K562 (cell line): ENCODE measurements around the gene ABAT. TPM values are rescaled to one million over a fixed set of nuclear protein-coding genes. Genes with fewer than 3 reads are reported as not detected.
A peak's percentile ranks its signal among the peaks of the same experiment; 100 is the strongest.

ENCODE experiments used
- CCNT2 ChIP-seq: IDR thresholded peaks from 2 replicates; pipeline ENCODE4 v1.6.1; 2011; ENCODE audit warnings: borderline replicate concordance, low read depth, mild to moderate bottlenecking, moderate library complexity, mixed read lengths, low read length; ENCODE audit not compliant: insufficient read length; ENCODE audit errors: extremely low read depth
- CREB1 ChIP-seq, 2 experiments: sonication (generic) in 1 of 2; formaldehyde crosslinking in 1 of 2; IDR thresholded peaks; 2 replicates each; pipeline versions ENCODE4 v1.6.1 to v1.8.0; 2012 to 2022; ENCODE audit warnings: inconsistent platforms in 1 of 2, mild to moderate bottlenecking in 1 of 2, missing genetic modification reagents in 1 of 2, moderate library complexity in 1 of 2
- EZH2 ChIP-seq: IDR thresholded peaks from 2 replicates; pipeline ENCODE4 v1.6.1; 2012; ENCODE audit warnings: low read depth, mild to moderate bottlenecking, inconsistent platforms, low read length, borderline replicate concordance
- FOXK2 ChIP-seq, 2 experiments: fragments of 450-650 bp; IDR thresholded peaks in 1 of 2; conservative IDR thresholded peaks in 1 of 2; 2 replicates each; pipeline ENCODE4 v1.6.1; 2016; ENCODE audit warnings: low read depth in 2 of 2, mild to moderate bottlenecking in 1 of 2
- HSF4 ChIP-seq: fragments of 250-450 bp; sonication (Bioruptor Pico); IDR thresholded peaks from 2 replicates; pipeline ENCODE4 v2.1.2; 2022; ENCODE audit warnings: mild to moderate bottlenecking, moderate library complexity, borderline replicate concordance
- MAFF ChIP-seq: IDR thresholded peaks from 2 replicates; pipeline ENCODE4 v1.6.1; 2012; ENCODE audit warnings: low read length, improper control_type of control experiment
- PCBP1 ChIP-seq: fragments of 200-400 bp; formaldehyde crosslinking; IDR thresholded peaks from 2 replicates; pipeline ENCODE4 v1.6.1; 2018; ENCODE audit warnings: mild to moderate bottlenecking, low read depth, low read length; ENCODE audit not compliant: poor library complexity, severe bottlenecking
- RB1 ChIP-seq: fragments of 450-650 bp; IDR thresholded peaks from 2 replicates; pipeline ENCODE4 v1.6.1; 2017; ENCODE audit warnings: low read depth, mild to moderate bottlenecking
- RBBP5 ChIP-seq: fragments of 200-600 bp; sonication (generic); IDR thresholded peaks from 2 replicates; pipeline ENCODE4 v1.6.1; 2012; ENCODE audit warnings: borderline replicate concordance, mild to moderate bottlenecking, low read length, control low read depth, inconsistent platforms; ENCODE audit not compliant: insufficient read depth, poor library complexity, severe bottlenecking
- RNF2 ChIP-seq: sonication (generic); IDR thresholded peaks from 2 replicates; pipeline ENCODE4 v1.6.1; 2016
- SIX5 ChIP-seq, 2 experiments: IDR thresholded peaks; 2 replicates each; pipeline ENCODE4 v1.6.1; 2011; ENCODE audit warnings: low read length in 2 of 2, borderline replicate concordance in 1 of 2, low read depth in 1 of 2, mild to moderate bottlenecking in 1 of 2, moderate library complexity in 1 of 2; ENCODE audit not compliant: insufficient read depth in 1 of 2
- SP1 ChIP-seq: sonication (generic); formaldehyde crosslinking; IDR thresholded peaks from 2 replicates; pipeline ENCODE4 v1.8.1; 2022; ENCODE audit warnings: mild to moderate bottlenecking, missing genetic modification reagents
- ZFX ChIP-seq: sonication (generic); formaldehyde crosslinking; IDR thresholded peaks from 2 replicates; pipeline ENCODE4 v1.8.0; 2022; ENCODE audit warnings: mild to moderate bottlenecking, missing genetic modification reagents, moderate library complexity
- ZNF165 ChIP-seq: fragments of 250-450 bp; sonication (Bioruptor Pico); IDR thresholded peaks from 2 replicates; pipeline ENCODE4 v1.4.0; 2020; ENCODE audit warnings: borderline replicate concordance
- ZNF316 ChIP-seq: fragments of 450-650 bp; IDR thresholded peaks from 2 replicates; pipeline ENCODE4 v1.6.1; 2016
- polyA plus RNA-seq, 8 experiments: library from polyadenylated mRNA; depleted of rRNA in 4 of 8; stranded (reverse) in 5 of 8; unstranded in 3 of 8; fragments of >200 nt; fragmentation: Nextera tagmentation in 2 of 8; fragmentation: Illumina TruSeq in 1 of 8; extraction: Ambion mirVana in 2 of 8; extraction: Trizol in 1 of 8; gene quantifications; 2 replicates each; pipeline versions ENCODE4 v1.2.1 to v1.2.3, GENCODE V29; 2011 to 2014; ENCODE audit warnings: inconsistent platforms in 1 of 8, missing spikeins in 1 of 8
- total RNA-seq, 7 experiments: library from RNA; depleted of rRNA in 6 of 7; stranded (reverse); fragments of >200 nt in 6 of 7; fragmentation: Illumina TruSeq in 2 of 7; extraction: Trizol in 2 of 7; gene quantifications; 2 replicates each; pipeline versions ENCODE4 v1.2.1 to v1.2.3, GENCODE V29; 2011 to 2021; ENCODE audit warnings: low replicate concordance in 1 of 7
- TF ChIP-seq, protein P1 (sequence below): sonication (generic); formaldehyde crosslinking; IDR thresholded peaks from 2 replicates; pipeline ENCODE4 v1.8.0; 2022; ENCODE audit warnings: mild to moderate bottlenecking, missing genetic modification reagents
- TF ChIP-seq, protein P2 (sequence below): fragments of 450-650 bp; formaldehyde crosslinking; IDR thresholded peaks from 2 replicates; pipeline ENCODE4 v1.4.0; 2020; ENCODE audit warnings: mild to moderate bottlenecking
- TF ChIP-seq, protein P3 (sequence below): sonication (generic); formaldehyde crosslinking; IDR thresholded peaks from 2 replicates; pipeline ENCODE4 v1.8.0; 2022; ENCODE audit warnings: mild to moderate bottlenecking, missing genetic modification reagents
- TF ChIP-seq, protein P4 (sequence below): IDR thresholded peaks from 2 replicates; pipeline ENCODE4 v1.6.1; 2014; ENCODE audit warnings: antibody characterized with exemption

ABAT gene
- total and polyA plus RNA-seq, 9 of the 15 experiments (the other 6 are each of a cell fraction or from before 2014, with no cell fraction given) = 0.01 to 0.49 (median 0.10) TPM

DNA sequence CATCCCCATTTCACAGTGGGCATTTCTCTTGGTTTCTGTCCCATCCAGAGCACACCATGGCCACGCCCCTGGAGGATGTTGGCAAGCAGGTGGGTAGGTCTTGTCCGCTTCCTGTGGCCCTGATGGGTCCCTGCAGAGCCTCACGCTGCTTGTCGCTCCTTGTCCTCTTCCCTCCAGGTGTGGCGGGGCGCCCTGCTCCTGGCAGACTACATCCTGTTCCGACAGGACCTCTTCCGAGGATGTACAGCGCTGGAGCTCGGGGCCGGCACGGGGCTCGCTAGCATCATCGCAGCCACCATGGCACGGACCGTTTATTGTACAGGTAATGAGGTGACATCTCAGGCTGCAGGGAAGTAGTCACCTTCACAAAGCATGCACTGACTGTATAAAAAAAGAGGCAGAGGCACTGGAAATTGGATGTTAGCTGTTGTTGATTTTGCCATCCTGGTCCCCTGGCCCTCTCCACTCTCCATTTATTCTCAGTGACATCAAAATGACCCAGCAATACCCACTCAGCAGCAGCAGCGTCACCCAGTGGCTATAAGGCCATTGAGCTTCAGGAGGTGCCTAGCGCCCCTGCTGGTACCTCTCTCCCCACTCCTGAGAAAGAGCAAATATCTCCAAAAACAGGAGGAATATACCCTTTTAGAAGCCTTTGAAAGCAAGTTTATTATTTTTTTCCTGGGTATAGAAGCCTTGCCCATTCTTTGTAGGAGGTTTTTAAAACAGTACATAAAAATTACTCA is 39.3 kb upstream of the ABAT start (continued):
- TF ChIP-seq MAFF (peak; percentile 28; the same call in 1 of the 2 replicates), EZH2 (no peak), SIX5 (IDR thresholded peaks at IDR 0.05; ENCODE audit: borderline replicate concordance in 1 of 2, insufficient read depth in 1 of 2, low read depth in 1 of 2, low read length in 2 of 2) (no peak), PCBP1 (no peak), CCNT2 (no peak), ZFX (no peak), HSF4 (CRISPR knock-in tag) (no peak), RB1 (0 out of 2 replicates have a peak, but pooled peaks have one; percentile 41), CREB1 (IDR thresholded peaks at IDR 0.05) (peak; percentile 49; the same call in 1 of the 2 replicates), CREB1 (CRISPR knock-in tag; IDR thresholded peaks at IDR 0.05) (no peak), SP1 (no peak), ZNF165 (CRISPR knock-in tag) (no peak), RNF2 (no peak), FOXK2 (conservative IDR thresholded peaks at IDR 0.05 in 1 of 2, IDR thresholded peaks at IDR 0.05 in 1 of 2; ENCODE audit: low read depth in 2 of 2) (no peak), ZNF316 (peak; percentile 23; the same call in 1 of the 2 replicates), RBBP5 (no peak)
- TF ChIP-seq, protein P1, sequence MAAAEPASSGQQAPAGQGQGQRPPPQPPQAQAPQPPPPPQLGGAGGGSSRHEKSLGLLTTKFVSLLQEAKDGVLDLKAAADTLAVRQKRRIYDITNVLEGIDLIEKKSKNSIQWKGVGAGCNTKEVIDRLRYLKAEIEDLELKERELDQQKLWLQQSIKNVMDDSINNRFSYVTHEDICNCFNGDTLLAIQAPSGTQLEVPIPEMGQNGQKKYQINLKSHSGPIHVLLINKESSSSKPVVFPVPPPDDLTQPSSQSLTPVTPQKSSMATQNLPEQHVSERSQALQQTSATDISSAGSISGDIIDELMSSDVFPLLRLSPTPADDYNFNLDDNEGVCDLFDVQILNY (CRISPR knock-in tag) = no peak
- TF ChIP-seq, protein P2, sequence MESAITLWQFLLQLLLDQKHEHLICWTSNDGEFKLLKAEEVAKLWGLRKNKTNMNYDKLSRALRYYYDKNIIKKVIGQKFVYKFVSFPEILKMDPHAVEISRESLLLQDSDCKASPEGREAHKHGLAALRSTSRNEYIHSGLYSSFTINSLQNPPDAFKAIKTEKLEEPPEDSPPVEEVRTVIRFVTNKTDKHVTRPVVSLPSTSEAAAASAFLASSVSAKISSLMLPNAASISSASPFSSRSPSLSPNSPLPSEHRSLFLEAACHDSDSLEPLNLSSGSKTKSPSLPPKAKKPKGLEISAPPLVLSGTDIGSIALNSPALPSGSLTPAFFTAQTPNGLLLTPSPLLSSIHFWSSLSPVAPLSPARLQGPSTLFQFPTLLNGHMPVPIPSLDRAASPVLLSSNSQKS (CRISPR knock-in tag) = no peak
- TF ChIP-seq, protein P3, sequence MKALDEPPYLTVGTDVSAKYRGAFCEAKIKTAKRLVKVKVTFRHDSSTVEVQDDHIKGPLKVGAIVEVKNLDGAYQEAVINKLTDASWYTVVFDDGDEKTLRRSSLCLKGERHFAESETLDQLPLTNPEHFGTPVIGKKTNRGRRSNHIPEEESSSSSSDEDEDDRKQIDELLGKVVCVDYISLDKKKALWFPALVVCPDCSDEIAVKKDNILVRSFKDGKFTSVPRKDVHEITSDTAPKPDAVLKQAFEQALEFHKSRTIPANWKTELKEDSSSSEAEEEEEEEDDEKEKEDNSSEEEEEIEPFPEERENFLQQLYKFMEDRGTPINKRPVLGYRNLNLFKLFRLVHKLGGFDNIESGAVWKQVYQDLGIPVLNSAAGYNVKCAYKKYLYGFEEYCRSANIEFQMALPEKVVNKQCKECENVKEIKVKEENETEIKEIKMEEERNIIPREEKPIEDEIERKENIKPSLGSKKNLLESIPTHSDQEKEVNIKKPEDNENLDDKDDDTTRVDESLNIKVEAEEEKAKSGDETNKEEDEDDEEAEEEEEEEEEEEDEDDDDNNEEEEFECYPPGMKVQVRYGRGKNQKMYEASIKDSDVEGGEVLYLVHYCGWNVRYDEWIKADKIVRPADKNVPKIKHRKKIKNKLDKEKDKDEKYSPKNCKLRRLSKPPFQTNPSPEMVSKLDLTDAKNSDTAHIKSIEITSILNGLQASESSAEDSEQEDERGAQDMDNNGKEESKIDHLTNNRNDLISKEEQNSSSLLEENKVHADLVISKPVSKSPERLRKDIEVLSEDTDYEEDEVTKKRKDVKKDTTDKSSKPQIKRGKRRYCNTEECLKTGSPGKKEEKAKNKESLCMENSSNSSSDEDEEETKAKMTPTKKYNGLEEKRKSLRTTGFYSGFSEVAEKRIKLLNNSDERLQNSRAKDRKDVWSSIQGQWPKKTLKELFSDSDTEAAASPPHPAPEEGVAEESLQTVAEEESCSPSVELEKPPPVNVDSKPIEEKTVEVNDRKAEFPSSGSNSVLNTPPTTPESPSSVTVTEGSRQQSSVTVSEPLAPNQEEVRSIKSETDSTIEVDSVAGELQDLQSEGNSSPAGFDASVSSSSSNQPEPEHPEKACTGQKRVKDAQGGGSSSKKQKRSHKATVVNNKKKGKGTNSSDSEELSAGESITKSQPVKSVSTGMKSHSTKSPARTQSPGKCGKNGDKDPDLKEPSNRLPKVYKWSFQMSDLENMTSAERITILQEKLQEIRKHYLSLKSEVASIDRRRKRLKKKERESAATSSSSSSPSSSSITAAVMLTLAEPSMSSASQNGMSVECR (CRISPR knock-in tag) = no peak
- TF ChIP-seq, protein P4, sequence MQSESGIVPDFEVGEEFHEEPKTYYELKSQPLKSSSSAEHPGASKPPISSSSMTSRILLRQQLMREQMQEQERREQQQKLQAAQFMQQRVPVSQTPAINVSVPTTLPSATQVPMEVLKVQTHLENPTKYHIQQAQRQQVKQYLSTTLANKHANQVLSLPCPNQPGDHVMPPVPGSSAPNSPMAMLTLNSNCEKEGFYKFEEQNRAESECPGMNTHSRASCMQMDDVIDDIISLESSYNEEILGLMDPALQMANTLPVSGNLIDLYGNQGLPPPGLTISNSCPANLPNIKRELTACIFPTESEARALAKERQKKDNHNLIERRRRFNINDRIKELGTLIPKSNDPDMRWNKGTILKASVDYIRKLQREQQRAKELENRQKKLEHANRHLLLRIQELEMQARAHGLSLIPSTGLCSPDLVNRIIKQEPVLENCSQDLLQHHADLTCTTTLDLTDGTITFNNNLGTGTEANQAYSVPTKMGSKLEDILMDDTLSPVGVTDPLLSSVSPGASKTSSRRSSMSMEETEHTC = no peak
